Subcutaneous adipose tissue (tissue), 4 donors: ENCODE data around the gene EPPIN. TPM values are rescaled to one million over a fixed set of nuclear protein-coding genes. Genes with fewer than 3 reads are reported as not detected.

ENCODE experiments used
- total RNA-seq, 4 donors: library from RNA; depleted of rRNA; stranded (reverse); fragments of >200 nt; gene quantifications; one replicate each; pipeline ENCODE4 v1.1.0, GENCODE V29; 2016
- TF ChIP-seq, protein P1 (sequence below): fragments of 450-650 bp; IDR thresholded peaks from one replicate; pipeline ENCODE4 v1.5.1; 2016; ENCODE audit warnings: low read depth, mild to moderate bottlenecking, control low read depth, antibody characterized with exemption, moderate library complexity

Gene EPPIN
- total RNA-seq, 4 donors from 2014 or later = not detected

- TF ChIP-seq, protein P1, sequence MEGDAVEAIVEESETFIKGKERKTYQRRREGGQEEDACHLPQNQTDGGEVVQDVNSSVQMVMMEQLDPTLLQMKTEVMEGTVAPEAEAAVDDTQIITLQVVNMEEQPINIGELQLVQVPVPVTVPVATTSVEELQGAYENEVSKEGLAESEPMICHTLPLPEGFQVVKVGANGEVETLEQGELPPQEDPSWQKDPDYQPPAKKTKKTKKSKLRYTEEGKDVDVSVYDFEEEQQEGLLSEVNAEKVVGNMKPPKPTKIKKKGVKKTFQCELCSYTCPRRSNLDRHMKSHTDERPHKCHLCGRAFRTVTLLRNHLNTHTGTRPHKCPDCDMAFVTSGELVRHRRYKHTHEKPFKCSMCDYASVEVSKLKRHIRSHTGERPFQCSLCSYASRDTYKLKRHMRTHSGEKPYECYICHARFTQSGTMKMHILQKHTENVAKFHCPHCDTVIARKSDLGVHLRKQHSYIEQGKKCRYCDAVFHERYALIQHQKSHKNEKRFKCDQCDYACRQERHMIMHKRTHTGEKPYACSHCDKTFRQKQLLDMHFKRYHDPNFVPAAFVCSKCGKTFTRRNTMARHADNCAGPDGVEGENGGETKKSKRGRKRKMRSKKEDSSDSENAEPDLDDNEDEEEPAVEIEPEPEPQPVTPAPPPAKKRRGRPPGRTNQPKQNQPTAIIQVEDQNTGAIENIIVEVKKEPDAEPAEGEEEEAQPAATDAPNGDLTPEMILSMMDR = no peak
These were observed 40.0 kb downstream of the EPPIN start for GRCh38 chr20:45507011-45507820.

DNA sequence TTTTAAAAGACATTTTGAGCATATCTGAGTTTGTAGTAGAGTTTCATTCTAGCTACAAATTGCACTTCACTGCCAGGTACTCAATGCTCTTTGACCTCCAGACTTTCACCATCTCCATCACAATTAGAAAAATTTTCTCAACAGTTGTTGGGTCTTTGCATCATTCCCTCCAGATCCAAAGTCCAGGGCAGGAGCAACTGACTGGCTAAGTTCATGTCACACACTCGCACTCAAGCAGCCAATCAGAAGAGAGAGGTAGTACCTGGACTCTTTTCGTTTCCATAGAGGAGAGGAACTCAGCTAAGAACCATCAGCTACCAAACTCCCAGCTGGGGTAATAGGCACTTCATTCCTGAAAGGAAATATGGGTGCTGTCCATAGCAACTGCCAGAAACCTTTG, 40.8 kb downstream of the EPPIN start:
- TF ChIP-seq, protein P1 = no peak

DNA sequence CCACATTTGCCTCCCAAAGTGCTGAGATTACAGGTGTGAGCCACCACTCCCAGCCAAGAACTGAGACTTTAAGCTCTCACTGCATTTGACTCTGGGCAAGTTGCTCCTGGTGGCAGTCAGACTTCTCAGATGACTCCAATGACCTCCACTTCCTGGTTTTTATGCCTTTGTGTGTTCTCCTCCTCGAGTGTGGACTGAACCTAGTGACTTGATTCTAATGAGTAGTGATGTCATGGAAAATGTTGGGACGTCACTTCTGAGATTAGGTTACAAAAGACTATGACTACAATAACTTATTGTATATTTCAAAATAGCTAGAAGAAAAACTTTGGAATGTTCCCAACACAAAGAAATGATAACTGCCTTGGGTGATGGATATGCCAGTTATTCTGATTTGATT, 43.8 kb downstream of the EPPIN start:
- TF ChIP-seq, protein P1 = no peak

- TF ChIP-seq, protein P1 = no peak
These were observed 44.6 kb downstream of the EPPIN start for GRCh38 chr20:45502561-45502960.

DNA sequence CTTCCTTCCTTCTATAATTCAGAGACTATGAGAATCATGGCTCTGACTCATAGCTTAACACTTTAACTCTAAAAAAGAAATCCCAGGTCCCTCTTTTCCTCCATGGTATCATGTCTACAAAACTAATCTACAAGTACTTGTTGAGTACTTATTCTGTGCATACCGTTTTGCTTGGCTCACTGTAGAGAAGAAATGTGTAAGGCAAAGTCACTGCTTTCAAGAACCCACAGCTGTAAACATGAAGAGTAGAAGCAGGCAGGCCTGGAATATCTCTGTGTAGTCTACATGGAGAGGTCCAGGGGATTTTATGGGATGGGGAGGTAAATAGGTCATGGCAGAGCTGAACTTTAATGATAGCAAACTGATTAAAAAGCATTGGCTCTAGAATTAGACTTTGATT, 45.6 kb downstream of the EPPIN start:
- TF ChIP-seq, protein P1 = no peak

GRCh38 chr20:45500022-45500421, 47.2 kb downstream of the EPPIN start:
- TF ChIP-seq, protein P1 = no peak

GRCh38 chr20:45497971-45498494, 49.2 kb downstream of the EPPIN start:
- TF ChIP-seq, protein P1 = no peak
